ENCODE measurements around the gene CFAP54.

The CFAP54 gene

DNA sequence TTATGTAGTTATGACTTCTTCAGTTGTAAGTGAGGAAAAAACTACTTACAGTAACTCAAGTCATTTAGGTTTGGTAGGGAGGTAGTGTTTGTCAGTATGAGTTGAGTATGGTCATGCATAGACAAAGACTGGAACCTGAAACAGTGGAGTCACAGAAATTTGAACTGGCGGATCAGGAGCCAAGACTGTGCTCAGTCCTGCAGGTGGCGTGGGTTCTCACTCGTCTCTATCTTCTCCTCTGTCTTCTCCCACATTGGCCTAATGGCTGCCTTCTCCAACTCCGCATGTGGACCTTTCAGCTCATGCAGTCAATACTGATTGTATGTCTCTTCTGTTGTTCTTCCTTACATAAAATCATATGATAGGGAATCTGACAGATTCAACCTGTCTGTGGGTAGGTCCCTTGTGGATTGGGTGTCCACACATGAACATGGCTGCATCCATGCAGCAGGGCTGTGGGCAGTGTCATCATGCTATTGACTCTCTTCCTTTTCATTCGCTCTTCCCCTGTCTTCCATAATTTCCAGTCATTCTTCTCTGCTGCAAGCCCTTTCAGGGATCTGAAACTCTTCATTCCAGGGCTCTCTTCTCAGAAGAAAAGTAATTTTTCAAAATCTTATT lies 338.9 kb downstream of the CFAP54 start:
- peak; percentile 43 for ATAC-seq

DNA sequence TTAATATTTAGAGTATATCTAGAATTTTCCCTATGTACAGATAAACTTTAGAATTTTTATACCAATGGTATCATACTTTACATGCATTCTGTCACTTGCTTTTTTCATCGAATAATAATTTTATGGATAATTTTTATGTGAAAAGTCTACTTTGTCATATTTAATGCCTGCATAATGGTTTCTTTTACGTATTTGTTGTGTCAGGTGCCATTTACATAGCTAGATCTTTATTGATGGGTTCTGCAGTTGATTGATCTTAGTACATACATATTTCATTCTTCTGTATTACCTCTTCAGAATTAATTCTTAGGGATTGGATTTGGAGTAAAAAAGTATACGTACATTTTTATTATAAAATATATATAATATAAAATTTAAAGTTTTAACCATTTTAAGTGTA lies 340.0 kb downstream of the CFAP54 start:
- DNase-seq, result no peak
- no peak for ATAC-seq

More for the DNA sequence above, 338.9 kb downstream of the CFAP54 start:
- DNase-seq, result no peak

- ATAC-seq, result no peak
- no peak for DNase-seq
Measured at GRCh38 chr12:96831346-96831745, 342.0 kb downstream of the CFAP54 start.

DNA sequence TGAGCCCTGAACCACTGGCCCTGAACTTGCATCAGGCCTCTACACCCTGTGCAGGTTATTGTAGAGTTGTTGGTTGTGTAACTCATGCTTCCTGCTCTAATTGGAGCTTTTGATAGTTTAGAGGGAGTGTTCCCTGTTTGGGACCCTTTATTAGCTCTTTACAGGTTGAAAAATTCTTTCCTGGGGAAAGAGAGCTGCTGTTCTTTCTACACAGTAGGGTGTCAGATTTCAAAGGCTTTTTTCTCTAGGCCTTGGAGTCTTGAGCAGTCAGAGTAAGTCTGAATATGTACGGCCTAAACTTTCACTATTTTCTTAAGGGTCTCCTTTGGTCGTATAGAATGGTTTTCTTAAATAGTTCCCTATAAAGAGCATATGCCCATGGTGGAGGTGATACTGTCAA lies 356.9 kb downstream of the CFAP54 start:
- ATAC-seq (no peak), DNase-seq (no peak)

DNA sequence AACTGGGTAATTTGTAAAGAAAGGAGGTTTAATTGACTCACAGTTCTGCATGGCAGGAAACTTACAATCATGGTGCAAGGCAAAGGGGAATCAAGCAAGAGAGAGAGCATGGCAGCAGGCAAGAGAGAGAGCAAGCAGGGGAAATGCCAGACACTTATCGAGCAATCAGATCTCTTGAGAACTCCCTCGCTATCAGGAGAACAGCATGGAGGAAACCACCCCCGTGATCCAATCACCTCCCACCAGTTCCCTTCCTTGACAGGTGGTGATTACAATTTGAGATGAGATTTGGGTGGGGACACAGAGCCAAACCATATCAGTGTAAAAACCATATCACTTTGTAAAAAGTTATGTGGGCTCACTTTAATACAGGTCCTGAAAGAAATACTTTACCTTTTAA lies 361.3 kb downstream of the CFAP54 start:
- ATAC-seq, result no peak
- DNase-seq, result no peak

DNA sequence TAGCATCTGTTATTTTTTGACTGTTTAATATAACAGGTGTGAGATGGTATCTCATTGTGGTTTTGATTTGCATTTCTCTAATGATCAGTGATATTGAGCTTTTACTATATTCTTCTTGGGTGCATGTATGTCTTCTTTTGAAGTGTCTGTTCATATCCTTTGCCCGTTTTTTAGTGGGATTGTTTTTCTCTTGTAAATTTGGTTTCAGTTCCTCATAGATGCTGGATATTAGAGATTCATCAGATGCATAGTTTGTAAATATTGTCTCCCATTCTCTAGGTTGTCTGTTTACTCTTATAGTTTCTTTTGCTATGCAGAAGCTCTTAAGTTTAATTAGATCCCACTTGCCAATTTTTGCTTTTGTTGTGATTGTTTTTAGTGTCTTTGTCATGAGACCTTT lies 368.8 kb downstream of the CFAP54 start:
- DNase-seq, result no peak
- no peak for ATAC-seq

DNA sequence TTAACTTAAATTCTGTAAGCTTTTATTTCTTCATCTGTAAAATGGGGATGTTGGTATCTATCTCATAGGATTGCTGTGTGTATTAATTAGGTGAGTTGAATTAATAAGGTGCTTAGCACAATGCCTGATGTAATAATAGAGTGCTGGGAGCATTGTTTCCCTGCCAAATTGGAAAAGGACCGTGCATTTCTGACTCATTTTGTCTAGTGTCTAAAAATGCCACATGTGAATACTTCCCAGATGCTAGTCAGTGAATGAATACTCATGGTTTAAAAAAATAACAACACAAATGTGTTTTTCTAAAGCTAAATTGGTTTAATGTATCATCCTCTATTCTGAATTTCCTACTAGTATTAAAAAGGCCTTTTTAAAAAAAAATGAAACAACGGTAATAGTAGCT lies 372.3 kb downstream of the CFAP54 start:
- no peak for ATAC-seq
- DNase-seq, result no peak

GRCh38 chr12:96862326-96862725 lies 372.9 kb downstream of the CFAP54 start:
- ATAC-seq (no peak), DNase-seq (no peak)

DNA sequence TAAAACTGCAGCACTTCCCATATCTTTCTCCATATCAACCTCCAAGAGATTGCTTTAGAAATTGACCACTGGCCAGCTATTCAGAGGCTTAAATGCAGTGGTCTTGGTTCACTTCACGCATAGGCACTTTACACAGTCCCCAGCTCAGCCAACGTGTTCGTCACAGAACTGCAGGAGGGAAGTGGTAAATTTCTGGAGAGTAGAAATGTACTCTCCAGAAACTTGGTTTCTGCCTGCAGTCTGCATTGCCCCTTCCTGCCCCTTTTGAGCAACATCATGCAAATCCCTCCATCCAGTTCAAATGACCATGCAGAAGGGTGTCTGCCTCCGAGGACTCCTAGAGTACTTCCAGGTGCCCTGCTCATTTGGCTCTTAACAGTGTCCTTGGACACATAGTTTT lies 375.0 kb downstream of the CFAP54 start:
- no peak for ATAC-seq
- no peak for DNase-seq

- DNase-seq (no peak), ATAC-seq (no peak)
Measured at GRCh38 chr12:96866801-96867590, 377.6 kb downstream of the CFAP54 start.

DNA sequence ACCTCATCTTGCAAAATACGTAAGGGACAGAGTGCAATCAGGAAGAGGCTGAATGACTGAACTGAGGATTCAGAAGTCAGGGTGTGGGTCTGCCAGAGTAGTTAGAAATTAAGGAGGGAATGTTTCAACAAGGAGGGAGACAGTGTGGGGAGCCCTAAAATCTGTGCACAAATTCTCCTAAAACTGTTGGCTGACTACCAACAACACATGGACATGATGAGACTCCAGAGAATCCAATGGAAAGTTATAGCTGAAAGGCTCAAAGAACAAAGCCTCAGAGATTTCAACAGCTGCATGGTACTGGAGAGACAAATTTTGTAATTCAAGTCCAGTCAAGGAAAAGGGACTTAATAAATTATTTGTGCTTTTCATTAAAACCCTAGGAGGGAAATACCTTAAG lies 381.6 kb downstream of the CFAP54 start:
- ATAC-seq (no peak), DNase-seq (no peak)

GRCh38 chr12:96872961-96873360 lies 383.6 kb downstream of the CFAP54 start:
- DNase-seq (no peak), ATAC-seq (no peak)

DNA sequence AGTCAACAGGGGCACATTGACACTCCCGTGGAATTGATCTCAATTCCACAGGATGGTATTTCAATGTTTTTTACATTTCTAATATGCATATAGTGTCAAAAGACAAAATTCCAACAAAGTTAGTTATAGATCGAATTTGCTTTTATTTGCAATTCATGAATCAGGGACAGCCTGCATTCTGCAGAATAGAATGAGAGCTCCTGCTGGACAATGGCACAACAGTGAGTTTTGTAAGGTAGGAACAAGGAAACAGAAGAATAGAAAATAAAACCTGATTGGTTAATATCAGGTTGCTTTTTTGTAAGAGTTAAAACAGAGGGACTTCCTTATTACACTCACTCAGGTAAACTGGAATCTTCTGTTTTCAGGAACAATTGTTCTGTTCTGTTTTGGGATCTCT lies 384.8 kb downstream of the CFAP54 start:
- ATAC-seq, result no peak
- no peak for DNase-seq

- ATAC-seq (peak; percentile 30), DNase-seq (no peak)
Measured at GRCh38 chr12:96876966-96877365, 387.6 kb downstream of the CFAP54 start.

DNA sequence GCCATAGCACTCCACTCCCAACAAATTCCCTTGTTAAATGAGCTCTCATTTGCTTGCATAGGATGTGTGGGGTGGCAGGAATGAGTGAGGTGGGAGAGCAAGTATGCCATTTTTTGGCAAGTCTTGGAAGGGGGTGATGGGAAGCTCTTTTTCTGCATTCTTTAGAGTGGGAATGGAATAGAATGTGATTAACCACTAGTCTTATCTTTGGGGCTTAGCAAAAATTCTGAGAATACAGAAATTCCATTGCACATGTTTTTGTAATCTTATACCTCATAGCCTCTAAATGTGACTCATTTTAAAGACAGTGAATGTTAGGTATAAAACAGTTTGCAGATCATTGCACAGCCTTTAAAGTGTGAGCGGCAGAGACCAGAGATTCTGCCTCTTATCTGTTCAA lies 389.3 kb downstream of the CFAP54 start:
- DNase-seq, result no peak

DNA sequence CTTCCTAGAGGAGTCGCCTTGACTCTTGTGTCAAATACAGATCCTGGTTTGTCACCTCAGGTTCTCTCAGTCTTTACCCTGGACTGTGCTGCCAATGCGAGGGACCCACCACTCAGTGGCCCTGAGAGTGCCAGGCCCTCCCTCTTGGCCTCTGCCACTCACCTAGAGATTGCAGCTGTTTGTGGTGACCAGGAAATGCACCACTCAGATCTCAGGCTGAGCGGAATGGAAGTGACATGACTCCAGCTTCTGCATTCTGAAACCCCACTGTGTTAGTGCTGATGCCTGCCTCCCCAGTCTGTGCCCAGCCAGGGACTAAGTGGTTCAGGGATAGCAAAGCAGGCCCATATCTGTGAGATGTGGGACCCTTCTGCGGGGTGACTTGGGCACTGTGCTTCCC lies 389.9 kb downstream of the CFAP54 start:
- no peak for DNase-seq

More for the DNA sequence above, 389.3 kb downstream of the CFAP54 start:
- ATAC-seq, result no peak

GRCh38 chr12:96880220-96880619 lies 390.8 kb downstream of the CFAP54 start:
- ATAC-seq (no peak), DNase-seq (no peak)

More for the DNA sequence above, 389.9 kb downstream of the CFAP54 start:
- no peak for ATAC-seq

DNA sequence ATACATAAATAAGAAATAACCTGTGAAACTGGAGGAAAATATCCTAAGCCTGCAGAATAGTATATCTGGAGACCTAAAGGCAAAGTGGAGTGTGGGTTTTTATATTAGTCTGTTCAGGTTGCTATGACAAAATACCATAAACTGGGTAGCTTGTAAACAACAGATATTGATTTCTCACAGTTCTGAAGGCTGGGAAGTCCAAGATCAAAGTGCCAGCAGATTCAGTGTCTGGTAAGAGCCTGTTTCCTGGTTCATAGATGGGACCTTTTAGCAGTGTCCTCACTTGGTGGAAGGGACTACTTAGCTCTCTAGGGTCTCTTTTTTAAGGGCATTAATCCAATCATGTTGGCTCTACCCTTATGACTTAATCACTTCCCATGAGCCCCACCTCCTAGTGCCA lies 392.2 kb downstream of the CFAP54 start:
- ATAC-seq (no peak), DNase-seq (no peak)

DNA sequence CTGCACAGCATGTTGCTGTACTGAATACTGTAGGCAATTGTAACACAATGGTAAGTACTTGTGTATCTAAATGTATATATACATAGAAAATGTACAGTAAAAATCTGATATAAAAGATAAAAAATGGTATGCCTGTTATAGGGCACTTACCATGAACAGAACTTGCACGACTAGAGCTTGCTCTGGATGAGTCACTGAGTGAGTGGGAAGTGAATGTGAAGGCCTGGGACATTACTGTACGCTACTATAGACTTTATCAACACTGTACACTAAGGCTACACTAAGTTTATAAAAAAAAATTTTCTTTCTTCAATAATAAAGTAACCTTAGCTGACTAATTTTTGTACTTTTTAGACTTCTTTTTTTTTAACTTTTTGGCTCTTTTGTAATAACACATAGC lies 393.5 kb downstream of the CFAP54 start:
- no peak for DNase-seq
- no peak for ATAC-seq

DNA sequence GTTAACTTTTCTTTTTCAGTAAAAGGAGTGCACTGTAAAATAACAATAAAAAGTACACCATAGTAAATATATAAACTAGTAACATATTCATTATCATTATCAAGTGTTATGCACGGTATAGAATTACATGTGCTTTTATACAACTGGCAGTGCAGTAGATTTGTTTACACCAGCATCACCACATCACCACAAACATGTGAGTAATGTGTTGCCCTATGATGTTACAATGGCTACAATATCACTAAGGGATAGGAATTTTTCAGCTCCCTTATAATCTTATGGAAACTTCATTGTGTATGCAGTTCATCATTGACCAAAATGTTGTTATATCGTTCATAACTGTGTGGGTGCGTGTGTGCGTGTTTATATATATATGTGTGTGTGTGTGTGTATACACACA lies 394.2 kb downstream of the CFAP54 start:
- DNase-seq (no peak), ATAC-seq (no peak)

DNA sequence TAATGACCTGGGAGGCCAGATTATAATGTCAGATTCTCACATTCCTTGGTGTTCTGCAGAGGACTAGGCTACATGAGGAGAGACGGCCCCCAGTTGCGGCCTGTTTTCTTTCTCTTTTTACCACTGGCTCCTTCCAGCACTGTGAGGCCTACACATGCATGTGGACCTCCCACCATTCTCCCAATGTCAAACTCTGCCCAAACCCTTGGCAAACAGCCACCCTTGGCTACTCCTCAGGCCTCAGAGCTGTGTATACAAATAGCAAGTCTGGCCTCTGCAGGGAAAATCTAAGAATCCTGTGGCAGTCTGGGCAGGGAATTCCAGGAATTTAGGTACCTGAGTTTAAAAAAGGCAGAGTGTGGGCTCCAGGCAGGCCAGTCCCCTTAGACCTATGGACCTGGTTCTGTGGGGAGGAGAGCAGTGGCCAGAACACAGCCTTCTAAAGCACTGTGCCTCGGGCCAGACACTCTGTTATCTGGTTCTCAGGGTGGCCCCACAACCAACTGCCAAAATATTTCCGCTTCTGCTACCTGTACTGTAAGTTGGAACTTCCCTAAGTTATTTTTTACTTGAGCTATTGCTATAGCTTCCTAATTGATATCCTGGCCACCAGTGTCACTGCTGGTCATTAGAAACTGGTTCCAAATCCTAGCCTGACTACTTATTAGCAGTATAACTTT lies 397.8 kb downstream of the CFAP54 start:
- DNase-seq (no peak), ATAC-seq (no peak)

DNA sequence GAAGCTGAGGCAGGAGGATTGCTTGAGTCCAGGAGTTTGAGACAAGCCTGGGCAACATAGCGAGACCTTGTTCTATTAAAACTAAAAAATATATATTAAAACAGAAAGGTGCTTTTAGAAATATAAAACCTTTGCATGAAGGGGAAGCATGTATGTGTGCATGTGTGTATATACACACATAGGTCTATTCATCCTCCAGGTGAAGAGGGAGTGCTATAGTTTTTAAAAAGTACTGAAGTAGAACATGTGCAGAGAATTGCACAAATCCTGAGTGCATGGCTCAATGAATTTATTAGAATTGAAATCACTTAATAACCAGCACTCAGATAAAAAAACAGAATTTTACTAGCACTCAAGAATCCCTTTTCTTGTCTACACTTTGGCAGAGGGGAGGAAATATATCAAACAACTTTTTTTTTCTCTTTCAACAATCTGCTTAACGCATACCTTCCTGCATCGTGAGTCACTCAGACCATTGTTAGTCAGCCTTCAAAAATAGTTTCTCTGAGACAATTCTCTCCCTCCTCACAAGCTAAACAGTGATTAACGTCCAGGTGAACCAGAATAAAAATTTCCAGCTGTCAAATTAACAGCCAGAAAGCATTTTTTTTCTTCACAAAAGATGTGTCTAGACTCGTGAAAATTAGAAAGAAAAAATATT lies 400.0 kb downstream of the CFAP54 start:
- no peak for DNase-seq
- peak; percentile 59 for ATAC-seq

GRCh38 chr12:96890331-96890730 lies 401.0 kb downstream of the CFAP54 start:
- DNase-seq (no peak), ATAC-seq (no peak)
